ENCODE results near the gene MYL11.
A peak's percentile ranks its signal among the peaks of the same experiment; 100 is the strongest.

Gene MYL11

GRCh38 chr16:30352488-30353401, 21.9 kb upstream of the MYL11 start:
- in situ Hi-C loops (cut with MboI; ENCODE audit: low pct_unique_long_range_greater_than_20kb, low sequenced_read_pairs), result loop anchor here (10.0 kb wide), 1 partner anchor 52 kb away; the partner anchor contains the start of gene ZNF771

GRCh38 chr16:30353438-30354129, 21.0 kb upstream of the MYL11 start:
- no peak for DNase-seq
- in situ Hi-C loops (cut with MboI; ENCODE audit: low pct_unique_long_range_greater_than_20kb, low sequenced_read_pairs), result loop anchor here (10.0 kb wide), 1 partner anchor 51 kb away; the partner anchor contains the start of gene ZNF771

More at GRCh38 chr16:30352488-30353401, 21.9 kb upstream of the MYL11 start:
- DNase-seq, result no peak

- in situ Hi-C loops (cut with MboI; ENCODE audit: low pct_unique_long_range_greater_than_20kb, low sequenced_read_pairs), result loop anchor here (10.0 kb wide), 1 partner anchor 50 kb away; the partner anchor contains the start of gene ZNF771
- no peak for DNase-seq
Measured at GRCh38 chr16:30354423-30355143, 20.0 kb upstream of the MYL11 start.

GRCh38 chr16:30355144-30355953, 19.3 kb upstream of the MYL11 start, which contains the start of gene CD2BP2:
Gene CD2BP2 (minus strand): TSS chr16:30355308. CDS start chr16:30354681, 627 bp downstream.
- DNase-seq, result peak; percentile 98

GRCh38 chr16:30355954-30356308, 18.7 kb upstream of the MYL11 start:
- no peak for DNase-seq
- in situ Hi-C loops (cut with MboI; ENCODE audit: low pct_unique_long_range_greater_than_20kb, low sequenced_read_pairs), result loop anchor here (10.0 kb wide), 1 partner anchor 49 kb away; the partner anchor contains the start of gene ZNF771

More at GRCh38 chr16:30355144-30355953, 19.3 kb upstream of the MYL11 start, which contains the start of gene CD2BP2:
- in situ Hi-C loops (cut with MboI; ENCODE audit: low pct_unique_long_range_greater_than_20kb, low sequenced_read_pairs), result loop anchor here (10.0 kb wide), 1 partner anchor 49 kb away; the partner anchor contains the start of gene ZNF771

GRCh38 chr16:30356401-30357084, 18.1 kb upstream of the MYL11 start:
- in situ Hi-C loops (cut with MboI; ENCODE audit: low pct_unique_long_range_greater_than_20kb, low sequenced_read_pairs), result loop anchor here (10.0 kb wide), 1 partner anchor 48 kb away; the partner anchor contains the start of gene ZNF771
- no peak for DNase-seq

GRCh38 chr16:30357085-30357714, 17.4 kb upstream of the MYL11 start:
- DNase-seq, result no peak
- in situ Hi-C loops (cut with MboI; ENCODE audit: low pct_unique_long_range_greater_than_20kb, low sequenced_read_pairs), result loop anchor here (10.0 kb wide), 1 partner anchor 48 kb away; the partner anchor contains the start of gene ZNF771

GRCh38 chr16:30357715-30358576, 16.7 kb upstream of the MYL11 start:
- in situ Hi-C loops (cut with MboI; ENCODE audit: low pct_unique_long_range_greater_than_20kb, low sequenced_read_pairs), result loop anchor here (10.0 kb wide), 1 partner anchor 47 kb away; the partner anchor contains the start of gene ZNF771

GRCh38 chr16:30358577-30358936, 16.0 kb upstream of the MYL11 start:
- in situ Hi-C loops (cut with MboI; ENCODE audit: low pct_unique_long_range_greater_than_20kb, low sequenced_read_pairs), result loop anchor here (10.0 kb wide), 1 partner anchor 46 kb away; the partner anchor contains the start of gene ZNF771
- DNase-seq, result no peak

More at GRCh38 chr16:30357715-30358576, 16.7 kb upstream of the MYL11 start:
- no peak for DNase-seq

- DNase-seq, result no peak
- in situ Hi-C loops (cut with MboI; ENCODE audit: low pct_unique_long_range_greater_than_20kb, low sequenced_read_pairs), result loop anchor here (10.0 kb wide), 1 partner anchor 46 kb away; the partner anchor contains the start of gene ZNF771
Measured at GRCh38 chr16:30358990-30359870, 15.4 kb upstream of the MYL11 start.

GRCh38 chr16:30359871-30360170, 14.8 kb upstream of the MYL11 start:
- no peak for DNase-seq
- in situ Hi-C loops (cut with MboI; ENCODE audit: low pct_unique_long_range_greater_than_20kb, low sequenced_read_pairs), result loop anchor here (10.0 kb wide), 1 partner anchor 45 kb away; the partner anchor contains the start of gene ZNF771

- in situ Hi-C loops (cut with MboI; ENCODE audit: low pct_unique_long_range_greater_than_20kb, low sequenced_read_pairs), result no loop called here
- DNase-seq, result no peak
Measured at GRCh38 chr16:30361180-30361579, 13.4 kb upstream of the MYL11 start.

- no peak for DNase-seq
- in situ Hi-C loops (cut with MboI; ENCODE audit: low pct_unique_long_range_greater_than_20kb, low sequenced_read_pairs), result no loop called here
Measured at GRCh38 chr16:30365200-30365599, 9.4 kb upstream of the MYL11 start.

- no peak for DNase-seq
- in situ Hi-C loops (cut with MboI; ENCODE audit: low pct_unique_long_range_greater_than_20kb, low sequenced_read_pairs), result no loop called here
Measured at GRCh38 chr16:30366511-30366910, 8.1 kb upstream of the MYL11 start.

GRCh38 chr16:30367349-30368009, 7.1 kb upstream of the MYL11 start:
- in situ Hi-C loops (cut with MboI; ENCODE audit: low pct_unique_long_range_greater_than_20kb, low sequenced_read_pairs), result no loop called here

More at GRCh38 chr16:30367349-30368009, 7.1 kb upstream of the MYL11 start:
- no peak for DNase-seq

Measured in KBM-7 (cell line).